Gastroesophageal sphincter (tissue), 4 donors: ENCODE data around the gene COL11A2. TPM values are rescaled to one million over a fixed set of nuclear protein-coding genes. Genes with fewer than 3 reads are reported as not detected.
"Not testable (repeated sequence)": the region's sequence is repeated elsewhere in the genome, so short reads cannot be mapped to it uniquely, and the experiment has no call there.

ENCODE experiments used
- ATAC-seq: fragments of 150-250 bp; one replicate; pipeline ENCODE4 v1.9.1; 2016; ENCODE audit warnings: mild to moderate bottlenecking, moderate library complexity
- H3K27ac ChIP-seq, 4 donors: fragments of 200-600 bp; sonication (generic) in 3 of 4; 1 replicate in 3 of 4; 2 replicates in 1 of 4; pipeline ENCODE4 v1.5.1; 2016 to 2019
- H3K27me3 ChIP-seq: fragments of 200-600 bp; sonication (generic); one replicate; pipeline ENCODE4 v1.5.1; 2019
- H3K36me3 ChIP-seq, 2 donors: fragments of 200-600 bp; sonication (generic); one replicate each; pipeline ENCODE4 v1.5.1; 2019; ENCODE audit warnings: control low read depth in 1 of 2
- H3K4me1 ChIP-seq, 3 donors: fragments of 200-600 bp; sonication (generic); 1 replicate in 2 of 3; 2 replicates in 1 of 3; pipeline ENCODE4 v1.5.1; 2016 to 2019; ENCODE audit warnings: control low read depth in 2 of 3
- H3K4me3 ChIP-seq, 2 donors: fragments of 200-600 bp; sonication (generic); one replicate each; pipeline ENCODE4 v1.5.1; 2019; ENCODE audit warnings: mild to moderate bottlenecking in 1 of 2, moderate library complexity in 1 of 2
- H3K9me3 ChIP-seq, 3 donors: fragments of 200-600 bp; sonication (generic); one replicate each; pipeline ENCODE4 v1.5.1; 2017 to 2019; ENCODE audit warnings: control low read depth in 2 of 3
- CTCF ChIP-seq, 4 experiments: fragments of 200-600 bp in 2 of 4; fragments of 450-650 bp in 2 of 4; sonication (generic) in 1 of 4; IDR thresholded peaks; one replicate each; pipeline ENCODE4 v1.5.1; 2017 to 2019; ENCODE audit warnings: antibody characterized with exemption in 4 of 4, mild to moderate bottlenecking in 2 of 4, moderate library complexity in 2 of 4
- EP300 ChIP-seq: sonication (generic); formaldehyde crosslinking; IDR thresholded peaks from one replicate; pipeline ENCODE4 v1.6.1; 2017; ENCODE audit warnings: antibody characterized with exemption, mild to moderate bottlenecking
- POLR2A ChIP-seq, 2 donors: fragments of 450-650 bp; IDR thresholded peaks; one replicate each; pipeline ENCODE4 v1.6.1; 2017; ENCODE audit warnings: antibody characterized with exemption in 2 of 2, mild to moderate bottlenecking in 2 of 2, moderate library complexity in 1 of 2
- POLR2AphosphoS5 ChIP-seq: sonication (generic); formaldehyde crosslinking; IDR thresholded peaks from one replicate; pipeline ENCODE4 v1.6.1; 2017; ENCODE audit warnings: antibody characterized with exemption
- WGBS, 2 donors: methylation state at CpG; one replicate each; pipeline ENCODE4 v1.1.5; 2018; ENCODE audit warnings: low coverage in 1 of 2; 5-methylcytosine and 5-hydroxymethylcytosine counted together
- total RNA-seq, 4 donors: library from RNA; depleted of rRNA; stranded (reverse); fragments of >200 nt; gene quantifications; one replicate each; pipeline ENCODE4 v1.1.0, GENCODE V29; 2016

The COL11A2 gene
- total RNA-seq, 4 donors from 2014 or later = 0.35 to 1.4 (median 0.45) TPM

GRCh38 chr6:33156964-33157363, 35.3 kb downstream of the COL11A2 start:
- 63 to 83% methylated on average over 1 to 2 of the region's 2 CpGs for WGBS, 2 donors
- H3K4me1 ChIP-seq = peaks cover 0 to 18% (median 12%) of the 10 kb centered on the region in 3 donors
- peaks cover 6% of the 10 kb centered on the region for H3K27me3 ChIP-seq
- H3K4me3 ChIP-seq = no peak overlapping the region
- no peaks in the 10 kb centered on the region for H3K36me3 ChIP-seq
- TF ChIP-seq EP300 (no peak), CTCF (IDR thresholded peaks at IDR 0.05) (no peak), POLR2AphosphoS5 (no peak), POLR2A (IDR thresholded peaks at IDR 0.05) (no peak)
- H3K9me3 ChIP-seq = peaks cover 0 to 6% (median 0%) of the 10 kb centered on the region in 3 donors
- no peak overlapping the region for H3K27ac ChIP-seq
- no peak for ATAC-seq

- no peak for ATAC-seq
- no peaks in the 10 kb centered on the region for H3K36me3 ChIP-seq
- H3K4me1 ChIP-seq = peaks cover 0 to 14% (median 8%) of the 10 kb centered on the region in 3 donors
- 69 to 73% methylated on average over 4 to 6 of the region's 6 CpGs for WGBS, 2 donors
- peaks cover 0 to 10% (median 0%) of the 10 kb centered on the region in 3 donors for H3K9me3 ChIP-seq
- H3K27me3 ChIP-seq = peaks cover 9% of the 10 kb centered on the region
- no peak for TF ChIP-seq POLR2AphosphoS5
- no peak for TF ChIP-seq POLR2A (IDR thresholded peaks at IDR 0.05)
- TF ChIP-seq EP300 = no peak
- TF ChIP-seq CTCF (IDR thresholded peaks at IDR 0.05) = no peak
- no peak overlapping the region for H3K4me3 ChIP-seq
- H3K27ac ChIP-seq = no peak overlapping the region
Observed at GRCh38 chr6:33156561-33156960, 35.7 kb downstream of the COL11A2 start.

GRCh38 chr6:33154349-33154748, 37.9 kb downstream of the COL11A2 start:
- H3K4me1 ChIP-seq = no peaks in the 10 kb centered on the region
- peaks cover 27% of the 10 kb centered on the region for H3K27me3 ChIP-seq
- no peak overlapping the region for H3K4me3 ChIP-seq
- peaks cover 0 to 16% (median 0%) of the 10 kb centered on the region in 3 donors for H3K9me3 ChIP-seq
- WGBS, 2 donors = 41 to 56% methylated on average over 4 of the region's 4 CpGs
- no peak overlapping the region for H3K27ac ChIP-seq
- H3K36me3 ChIP-seq = no peaks in the 10 kb centered on the region
- no peak for ATAC-seq
- TF ChIP-seq EP300 = no peak
- TF ChIP-seq CTCF (IDR thresholded peaks at IDR 0.05) = no peak
- TF ChIP-seq POLR2AphosphoS5 = no peak
- TF ChIP-seq POLR2A (IDR thresholded peaks at IDR 0.05) = no peak

GRCh38 chr6:33151050-33151449, 41.2 kb downstream of the COL11A2 start:
- no peak overlapping the region for H3K27ac ChIP-seq
- H3K27me3 ChIP-seq = peaks cover 45% of the 10 kb centered on the region
- WGBS, 2 donors = 79 to 100% methylated on average over 1 of the region's 1 CpG
- no peaks in the 10 kb centered on the region for H3K36me3 ChIP-seq
- TF ChIP-seq EP300 (no peak), CTCF (IDR thresholded peaks at IDR 0.05) (no peak), POLR2A (IDR thresholded peaks at IDR 0.05) (no peak), POLR2AphosphoS5 (no peak)
- ATAC-seq = no peak
- H3K4me1 ChIP-seq = no peaks in the 10 kb centered on the region
- H3K4me3 ChIP-seq = no peak overlapping the region
- peaks cover 0 to 16% (median 0%) of the 10 kb centered on the region in 3 donors for H3K9me3 ChIP-seq

- Histone ChIP-seq H3K27me3 (peaks cover 47% of the 10 kb centered on the region), H3K9me3 (peaks cover 0 to 16% (median 0%) of the 10 kb centered on the region in 3 donors)
- not testable (repeated sequence) for H3K27ac ChIP-seq, H3K36me3 ChIP-seq, H3K4me1 ChIP-seq, H3K4me3 ChIP-seq, ATAC-seq
- WGBS, 2 donors = 100% methylated on average over 3 of the region's 3 CpGs; no CpG with 5 or more reads in 1 of the 2 donors
Observed at GRCh38 chr6:33150560-33150959, 41.7 kb downstream of the COL11A2 start.
